ENCODE data around the gene TBC1D5. TPM values are rescaled to one million over a fixed set of nuclear protein-coding genes. Genes with fewer than 3 reads are reported as not detected.

Gene TBC1D5
- total RNA-seq, 1 donor from 2014 or later = 55.6 TPM

DNA sequence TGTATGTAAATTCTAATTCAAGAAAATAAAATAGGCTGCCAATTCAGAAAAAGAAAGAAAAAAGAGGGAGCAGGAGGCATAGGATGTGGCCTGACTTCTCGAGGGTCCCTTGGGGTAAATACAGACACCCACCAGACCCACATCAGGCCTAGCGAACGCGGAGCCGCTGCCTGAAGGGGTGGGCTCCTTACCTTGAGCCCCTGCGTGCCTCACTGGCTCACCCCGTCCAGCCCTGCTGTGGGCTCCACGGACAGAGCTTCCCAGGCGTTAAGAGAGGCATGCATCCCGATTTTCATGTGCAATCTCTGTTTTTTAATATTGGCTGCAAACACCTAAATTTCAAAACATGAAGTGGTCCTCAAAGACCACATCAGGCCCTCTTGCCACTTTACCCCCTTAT lies 599.9 kb downstream of the TBC1D5 start:
- no peak for DNase-seq (ENCODE audit: low spot score, unreplicated experiment)
- no peak overlapping the region for H3K27ac Mint-ChIP-seq
- H3K9me3 Mint-ChIP-seq (ENCODE audit: low read depth) = no peaks in the 10 kb centered on the region
- H3K4me3 Mint-ChIP-seq (ENCODE audit: low read depth) = no peak overlapping the region
- TF ChIP-seq, protein P1, sequence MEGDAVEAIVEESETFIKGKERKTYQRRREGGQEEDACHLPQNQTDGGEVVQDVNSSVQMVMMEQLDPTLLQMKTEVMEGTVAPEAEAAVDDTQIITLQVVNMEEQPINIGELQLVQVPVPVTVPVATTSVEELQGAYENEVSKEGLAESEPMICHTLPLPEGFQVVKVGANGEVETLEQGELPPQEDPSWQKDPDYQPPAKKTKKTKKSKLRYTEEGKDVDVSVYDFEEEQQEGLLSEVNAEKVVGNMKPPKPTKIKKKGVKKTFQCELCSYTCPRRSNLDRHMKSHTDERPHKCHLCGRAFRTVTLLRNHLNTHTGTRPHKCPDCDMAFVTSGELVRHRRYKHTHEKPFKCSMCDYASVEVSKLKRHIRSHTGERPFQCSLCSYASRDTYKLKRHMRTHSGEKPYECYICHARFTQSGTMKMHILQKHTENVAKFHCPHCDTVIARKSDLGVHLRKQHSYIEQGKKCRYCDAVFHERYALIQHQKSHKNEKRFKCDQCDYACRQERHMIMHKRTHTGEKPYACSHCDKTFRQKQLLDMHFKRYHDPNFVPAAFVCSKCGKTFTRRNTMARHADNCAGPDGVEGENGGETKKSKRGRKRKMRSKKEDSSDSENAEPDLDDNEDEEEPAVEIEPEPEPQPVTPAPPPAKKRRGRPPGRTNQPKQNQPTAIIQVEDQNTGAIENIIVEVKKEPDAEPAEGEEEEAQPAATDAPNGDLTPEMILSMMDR (IDR thresholded peaks at IDR 0.05; ENCODE audit: unreplicated experiment) = no peak
- no peaks in the 10 kb centered on the region for H3K36me3 Mint-ChIP-seq (ENCODE audit: insufficient read depth)
- no peaks in the 10 kb centered on the region for H3K4me1 Mint-ChIP-seq (ENCODE audit: low read depth)
- H3K27me3 Mint-ChIP-seq = no peaks in the 10 kb centered on the region

DNA sequence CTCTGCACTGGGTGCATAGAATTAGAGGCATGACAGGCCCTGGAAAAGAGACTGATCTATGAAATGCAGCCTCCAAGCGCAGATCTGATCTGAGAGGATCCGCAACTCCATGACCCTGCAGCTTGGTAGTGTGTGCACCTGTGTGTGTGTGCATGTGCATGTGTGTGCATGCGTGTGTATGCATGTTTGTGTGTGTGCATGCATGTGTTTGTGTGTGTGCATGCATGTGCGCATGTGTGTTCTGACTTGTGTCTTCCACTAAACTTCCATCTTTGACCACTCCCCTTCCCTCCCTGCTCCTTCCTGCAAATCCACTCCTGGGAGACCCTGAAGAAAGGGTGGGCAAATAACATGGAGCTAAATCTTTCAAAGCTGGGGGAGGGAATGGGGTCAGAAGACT lies 600.7 kb downstream of the TBC1D5 start:
- DNase-seq (ENCODE audit: low spot score, unreplicated experiment) = no peak
- Mint-ChIP-seq H3K4me1 (ENCODE audit: low read depth) (no peaks in the 10 kb centered on the region), H3K27ac (no peak overlapping the region), H3K27me3 (no peaks in the 10 kb centered on the region), H3K4me3 (ENCODE audit: low read depth) (no peak overlapping the region), H3K9me3 (ENCODE audit: low read depth) (no peaks in the 10 kb centered on the region), H3K36me3 (ENCODE audit: insufficient read depth) (no peaks in the 10 kb centered on the region)
- TF ChIP-seq, protein P1 (IDR thresholded peaks at IDR 0.05; ENCODE audit: unreplicated experiment) = no peak

DNA sequence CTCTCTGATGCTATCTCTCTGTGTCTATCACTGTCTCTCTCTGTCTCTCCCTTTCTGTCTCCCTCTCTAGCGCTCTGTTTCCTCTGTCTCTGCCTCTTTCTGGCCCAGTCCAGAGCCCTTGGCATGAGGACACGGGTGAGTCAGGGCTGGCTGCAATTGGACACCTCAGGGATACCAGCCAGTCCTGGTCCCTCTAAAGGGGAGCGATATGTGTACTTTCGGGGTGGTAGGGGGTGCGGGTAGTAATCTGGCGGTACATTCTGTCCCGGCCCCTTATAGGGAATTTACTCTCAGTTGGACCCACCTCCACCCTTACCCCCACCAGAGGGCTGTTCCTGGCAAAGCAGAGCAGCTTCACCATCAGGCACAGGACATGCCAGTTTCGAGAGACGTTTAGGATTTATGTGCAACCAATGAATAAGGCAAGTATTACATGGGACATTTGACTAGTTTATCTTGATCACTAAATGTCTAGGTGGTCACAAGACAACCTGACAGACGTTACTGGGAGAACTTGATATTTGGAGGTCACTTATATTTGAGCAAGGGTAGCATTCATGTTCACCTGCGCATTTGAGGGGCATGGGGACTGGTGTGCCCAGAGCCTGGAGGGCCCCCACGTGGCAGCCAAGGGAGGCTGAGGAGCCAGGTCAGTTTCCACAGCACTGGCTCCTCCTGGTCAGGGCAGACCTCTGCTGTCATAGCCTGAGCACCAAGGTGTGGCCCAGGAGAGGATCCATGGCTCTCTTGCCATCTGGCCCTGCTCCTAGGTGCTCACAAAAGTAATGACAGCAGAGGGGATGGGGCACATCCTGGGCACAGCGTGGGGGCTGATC lies 601.5 kb downstream of the TBC1D5 start:
- H3K36me3 Mint-ChIP-seq (ENCODE audit: insufficient read depth) = no peaks in the 10 kb centered on the region
- no peaks in the 10 kb centered on the region for H3K9me3 Mint-ChIP-seq (ENCODE audit: low read depth)
- DNase-seq (ENCODE audit: low spot score, unreplicated experiment) = no peak
- H3K27me3 Mint-ChIP-seq = no peaks in the 10 kb centered on the region
- TF ChIP-seq, protein P1 (IDR thresholded peaks at IDR 0.05; ENCODE audit: unreplicated experiment) = no peak
- peaks cover 2% of the 10 kb centered on the region for H3K4me1 Mint-ChIP-seq (ENCODE audit: low read depth)
- no peak overlapping the region for H3K27ac Mint-ChIP-seq
- no peak overlapping the region for H3K4me3 Mint-ChIP-seq (ENCODE audit: low read depth)

DNA sequence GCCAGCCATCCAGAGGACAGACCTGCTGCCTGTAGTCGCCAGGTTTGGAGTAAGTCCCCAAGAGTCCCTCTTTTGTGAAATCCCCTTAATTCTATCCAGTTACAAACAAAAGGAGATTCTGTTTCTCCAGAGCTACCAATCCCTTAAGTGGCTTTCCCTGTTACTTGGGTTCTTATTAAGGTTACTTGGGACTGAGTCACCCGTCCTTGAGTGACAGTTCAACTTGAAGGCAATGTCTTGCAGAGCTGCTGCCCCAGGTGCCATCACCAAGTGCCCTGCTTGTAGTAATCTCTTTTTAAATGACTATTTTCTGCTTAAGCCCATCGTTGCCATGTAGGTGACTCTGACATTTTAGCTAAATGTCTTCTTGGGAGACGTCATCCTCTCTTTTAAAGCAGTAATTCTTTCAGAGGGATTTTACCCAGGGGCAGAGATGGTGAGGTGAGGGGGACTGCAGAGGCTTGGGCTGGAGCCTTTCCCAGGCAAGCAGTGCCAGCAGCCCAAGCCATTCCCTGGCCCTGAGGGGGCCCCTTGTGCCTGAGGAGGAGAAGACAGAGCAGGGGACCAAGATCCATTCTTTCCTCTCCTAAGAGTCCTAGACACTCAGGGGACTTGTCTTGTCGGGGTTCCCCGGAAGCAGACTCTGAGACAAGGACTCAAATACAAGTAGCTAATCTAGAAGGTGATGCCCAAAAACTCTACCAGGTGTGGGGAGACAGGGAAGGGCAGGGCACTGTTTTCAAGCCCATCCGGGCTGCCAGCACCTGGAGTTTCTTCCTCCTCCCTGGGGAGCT lies 604.0 kb downstream of the TBC1D5 start:
- DNase-seq (ENCODE audit: low spot score, unreplicated experiment) = no peak
- TF ChIP-seq, protein P1 (IDR thresholded peaks at IDR 0.05; ENCODE audit: unreplicated experiment) = no peak
- no peak overlapping the region for H3K4me3 Mint-ChIP-seq (ENCODE audit: low read depth)
- no peaks in the 10 kb centered on the region for H3K36me3 Mint-ChIP-seq (ENCODE audit: insufficient read depth)
- peaks cover 2% of the 10 kb centered on the region for H3K4me1 Mint-ChIP-seq (ENCODE audit: low read depth)
- H3K27me3 Mint-ChIP-seq = no peaks in the 10 kb centered on the region
- peaks cover 3% of the 10 kb centered on the region for H3K9me3 Mint-ChIP-seq (ENCODE audit: low read depth)
- H3K27ac Mint-ChIP-seq = no peak overlapping the region

DNA sequence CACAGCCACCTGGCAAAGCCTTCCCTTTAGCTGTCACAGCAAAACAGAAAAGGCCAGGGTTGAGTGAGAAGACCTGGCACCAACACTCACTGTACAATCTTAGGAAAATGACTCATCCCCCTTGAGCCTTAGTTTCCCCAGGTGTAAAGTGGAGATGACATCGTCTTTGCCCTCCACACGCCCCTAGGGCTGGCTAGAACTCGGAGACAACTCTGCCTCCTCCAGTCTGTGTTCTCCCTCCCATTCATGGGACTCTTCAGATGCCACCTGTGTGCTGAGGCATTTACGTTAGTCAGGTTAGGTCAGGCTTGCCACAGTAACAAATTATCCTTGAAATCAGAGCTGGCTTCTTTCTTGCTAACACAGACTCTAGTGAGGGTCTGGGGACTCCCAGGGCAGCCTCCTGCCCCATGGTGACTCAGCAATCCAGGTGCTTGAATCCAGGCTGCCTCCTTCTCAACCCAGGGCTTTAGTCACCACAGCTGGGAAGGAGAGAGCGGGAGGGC lies 605.1 kb downstream of the TBC1D5 start:
- H3K4me3 Mint-ChIP-seq (ENCODE audit: low read depth) = no peak overlapping the region
- TF ChIP-seq, protein P1 (IDR thresholded peaks at IDR 0.05; ENCODE audit: unreplicated experiment) = no peak
- no peak overlapping the region for H3K27ac Mint-ChIP-seq
- no peaks in the 10 kb centered on the region for H3K27me3 Mint-ChIP-seq
- peaks cover 3% of the 10 kb centered on the region for H3K9me3 Mint-ChIP-seq (ENCODE audit: low read depth)
- peaks cover 2% of the 10 kb centered on the region for H3K4me1 Mint-ChIP-seq (ENCODE audit: low read depth)
- no peak for DNase-seq (ENCODE audit: low spot score, unreplicated experiment)
- no peaks in the 10 kb centered on the region for H3K36me3 Mint-ChIP-seq (ENCODE audit: insufficient read depth)
